Activated CD4-positive, CD25-positive, alpha-beta regulatory T cell treated with anti-CD3 and anti-CD28 coated beads, Interleukin-2, amount 50 U/mL, for 72 hours (primary cell): ENCODE data around the gene MLIP.
"Not testable (repeated sequence)": the region's sequence is repeated elsewhere in the genome, so short reads cannot be mapped to it uniquely, and the experiment has no call there.

Experiments
- DNase-seq: peaks from one replicate; pipeline ENCODE4 v3.0.0; 2021

Gene MLIP

GRCh38 chr6:54142889-54143519 lies 31.8 kb downstream of the MLIP start:
- no peak for DNase-seq

- no peak for DNase-seq
These were observed 40.6 kb downstream of the MLIP start for GRCh38 chr6:54151861-54152260.

- no peak for DNase-seq
These were observed 45.5 kb downstream of the MLIP start for GRCh38 chr6:54156650-54157250.

- DNase-seq, result no peak
These were observed 46.2 kb downstream of the MLIP start for GRCh38 chr6:54157405-54157804.

- no peak for DNase-seq
These were observed 61.8 kb downstream of the MLIP start for GRCh38 chr6:54173089-54173488.

GRCh38 chr6:54179152-54179551 lies 67.9 kb downstream of the MLIP start:
- no peak for DNase-seq

- DNase-seq, result no peak
These were observed 72.4 kb downstream of the MLIP start for GRCh38 chr6:54183616-54184015.

GRCh38 chr6:54185885-54186284 lies 74.6 kb downstream of the MLIP start:
- DNase-seq, result no peak

GRCh38 chr6:54188846-54189245 lies 77.6 kb downstream of the MLIP start:
- no peak for DNase-seq

GRCh38 chr6:54191461-54191860 lies 80.2 kb downstream of the MLIP start:
- DNase-seq, result no peak

- DNase-seq, result no peak
These were observed 81.8 kb downstream of the MLIP start for GRCh38 chr6:54192993-54193392.

- DNase-seq, result no peak
These were observed 82.3 kb downstream of the MLIP start for GRCh38 chr6:54193560-54193959.

- no peak for DNase-seq
These were observed 82.8 kb downstream of the MLIP start for GRCh38 chr6:54194067-54194466.

- no peak for DNase-seq
These were observed 84.4 kb downstream of the MLIP start for GRCh38 chr6:54195637-54196036.

- no peak for DNase-seq
These were observed 85.7 kb downstream of the MLIP start for GRCh38 chr6:54196905-54197304.

GRCh38 chr6:54198134-54198533 lies 86.9 kb downstream of the MLIP start:
- DNase-seq, result no peak

GRCh38 chr6:54203474-54204035 lies 92.3 kb downstream of the MLIP start:
- not testable (repeated sequence) for DNase-seq

- no peak for DNase-seq
These were observed 93.8 kb downstream of the MLIP start for GRCh38 chr6:54204921-54205591.

- no peak for DNase-seq
These were observed 95.3 kb downstream of the MLIP start for GRCh38 chr6:54206510-54206909.

GRCh38 chr6:54209983-54210382 lies 98.7 kb downstream of the MLIP start:
- not testable (repeated sequence) for DNase-seq

- DNase-seq, result no peak
These were observed 103.0 kb downstream of the MLIP start for GRCh38 chr6:54214286-54214685.

- DNase-seq, result no peak
These were observed 105.1 kb downstream of the MLIP start for GRCh38 chr6:54216336-54216735.

- DNase-seq, result no peak
These were observed 105.8 kb downstream of the MLIP start for GRCh38 chr6:54217018-54217417.

GRCh38 chr6:54222217-54222616 lies 111.0 kb downstream of the MLIP start:
- no peak for DNase-seq
